NCI-H748 (cell line): Measurements from ENCODE around the gene AKR1C1.
"Not testable (repeated sequence)": the region's sequence is repeated elsewhere in the genome, so short reads cannot be mapped to it uniquely, and the experiment has no call there.

ENCODE experiments used
- DNase-seq: peaks from one replicate; lab custom pipeline; 2025; ENCODE audit not compliant: unreplicated experiment; lab: John Stamatoyannopoulos, UW

AKR1C1 gene

GRCh38 chr10:4962876-4963814 lies at the start of gene AKR1C1:
Gene AKR1C1, plus strand, starts transcription at chr10:4963415. Its CDS starts 30 bp downstream, at chr10:4963445.
- DNase-seq = peak; percentile 10

GRCh38 chr10:4914213-4914850 lies 48.9 kb upstream of the AKR1C1 start:
- no peak for DNase-seq

- DNase-seq = no peak
Observed at GRCh38 chr10:4916086-4916716, 47.0 kb upstream of the AKR1C1 start.

GRCh38 chr10:4918236-4918635 lies 45.0 kb upstream of the AKR1C1 start:
- no peak for DNase-seq

GRCh38 chr10:4924482-4924881 lies 38.7 kb upstream of the AKR1C1 start:
- DNase-seq = not testable (repeated sequence)

GRCh38 chr10:4926400-4926799 lies 36.8 kb upstream of the AKR1C1 start:
- no peak for DNase-seq

GRCh38 chr10:4931587-4931986 lies 31.6 kb upstream of the AKR1C1 start:
- no peak for DNase-seq

- no peak for DNase-seq
Observed at GRCh38 chr10:4934391-4934987, 28.7 kb upstream of the AKR1C1 start.

- DNase-seq = no peak
Observed at GRCh38 chr10:4937346-4937745, 25.9 kb upstream of the AKR1C1 start.

- no peak for DNase-seq
Observed at GRCh38 chr10:4939224-4940072, 23.8 kb upstream of the AKR1C1 start.

GRCh38 chr10:4940073-4940428 lies 23.2 kb upstream of the AKR1C1 start:
- not testable (repeated sequence) for DNase-seq

- DNase-seq = not testable (repeated sequence)
Observed at GRCh38 chr10:4940909-4941308, 22.3 kb upstream of the AKR1C1 start.

GRCh38 chr10:4941540-4942330 lies 21.5 kb upstream of the AKR1C1 start:
- peak; percentile 17 for DNase-seq

GRCh38 chr10:4942931-4943330 lies 20.3 kb upstream of the AKR1C1 start:
- DNase-seq = not testable (repeated sequence)

- DNase-seq = not testable (repeated sequence)
Observed at GRCh38 chr10:4943416-4943815, 19.8 kb upstream of the AKR1C1 start.

- no peak for DNase-seq
Observed at GRCh38 chr10:4943821-4944220, 19.4 kb upstream of the AKR1C1 start.

- no peak for DNase-seq
Observed at GRCh38 chr10:4944841-4945240, 18.4 kb upstream of the AKR1C1 start.

GRCh38 chr10:4945766-4946717 lies 17.2 kb upstream of the AKR1C1 start:
- no peak for DNase-seq
